GM18520 (cell line): ENCODE data around the gene TFPT.
A peak's percentile ranks its signal among the peaks of the same experiment; 100 is the strongest.

Experiments used
- ATAC-seq: cut with Tn5 transposase; IDR thresholded peaks from one replicate; pipeline ENCODE4 v1.9.1; 2021; ENCODE audit not compliant: unreplicated experiment

TFPT gene

DNA sequence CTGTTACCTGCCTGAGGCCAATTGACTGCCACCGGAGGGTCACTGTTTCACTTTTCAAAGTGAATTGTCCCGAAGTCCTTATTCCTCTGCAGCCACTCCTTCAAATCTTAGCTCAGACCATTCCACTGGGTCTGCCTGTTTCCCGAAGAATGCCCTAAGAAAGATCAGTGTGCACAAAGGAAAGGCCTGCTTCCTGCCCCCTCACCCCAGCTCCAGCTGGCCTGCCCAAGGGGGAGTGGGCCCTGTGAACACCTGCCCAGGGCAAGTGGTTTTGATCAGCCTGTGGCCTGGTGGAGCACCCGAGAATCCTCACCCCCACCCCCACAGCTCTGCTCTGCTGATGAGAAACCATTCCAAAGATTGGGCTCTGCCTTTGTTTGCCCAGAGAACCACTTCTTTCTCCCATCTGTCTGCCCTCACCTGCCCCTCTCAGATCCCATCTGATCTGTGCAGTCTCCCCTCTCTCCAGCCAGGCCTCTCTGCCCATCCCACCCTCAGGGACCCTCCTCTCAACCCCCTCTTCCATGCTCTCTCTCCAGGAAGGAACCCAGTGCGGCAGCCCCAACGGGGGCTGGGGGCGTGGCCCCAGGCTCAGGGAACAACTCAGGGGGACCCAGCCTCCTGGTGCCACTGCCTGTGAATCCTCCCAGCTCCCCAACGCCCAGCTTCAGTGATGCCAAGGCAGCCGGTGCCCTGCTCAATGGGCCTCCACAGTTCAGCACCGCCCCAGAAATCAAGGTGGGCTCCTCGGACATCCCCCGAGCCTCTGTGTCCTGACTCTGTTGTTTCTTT is 33.8 kb upstream of the TFPT start:
- no peak for ATAC-seq

DNA sequence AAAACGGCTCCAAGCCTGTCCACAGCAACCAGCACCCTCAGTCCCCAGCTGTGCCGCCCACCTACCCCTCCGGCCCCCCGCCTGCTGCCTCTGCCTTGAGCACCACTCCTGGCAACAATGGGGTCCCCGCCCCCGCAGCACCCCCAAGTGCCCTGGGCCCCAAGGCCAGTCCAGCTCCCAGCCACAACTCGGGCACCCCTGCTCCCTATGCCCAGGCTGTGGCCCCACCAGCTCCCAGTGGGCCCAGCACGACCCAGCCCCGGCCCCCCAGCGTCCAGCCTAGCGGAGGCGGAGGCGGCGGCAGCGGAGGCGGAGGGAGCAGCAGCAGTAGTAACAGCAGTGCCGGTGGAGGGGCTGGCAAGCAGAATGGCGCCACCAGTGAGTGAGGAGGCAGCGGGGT is 32.7 kb upstream of the TFPT start:
- ATAC-seq = no peak

DNA sequence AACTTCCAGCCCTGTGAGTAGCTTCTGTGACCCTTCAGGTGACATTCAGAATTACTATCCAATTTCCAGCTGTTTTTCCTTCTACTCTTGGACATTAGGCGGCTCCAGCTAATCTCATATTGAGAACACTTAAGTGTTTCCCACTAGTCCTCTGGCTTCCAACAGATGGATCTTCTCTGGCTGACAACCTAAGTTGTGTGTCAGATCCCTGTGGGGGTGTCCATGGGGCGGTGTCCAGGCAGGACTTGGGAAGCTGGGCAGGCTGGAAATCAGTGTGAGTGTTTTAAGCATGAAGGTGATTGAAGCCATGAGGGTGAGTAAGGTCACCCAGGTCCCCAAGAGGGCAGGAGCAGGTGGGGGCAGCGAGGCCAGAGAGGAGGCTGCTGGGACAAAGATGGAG is 32.2 kb upstream of the TFPT start:
- no peak for ATAC-seq

DNA sequence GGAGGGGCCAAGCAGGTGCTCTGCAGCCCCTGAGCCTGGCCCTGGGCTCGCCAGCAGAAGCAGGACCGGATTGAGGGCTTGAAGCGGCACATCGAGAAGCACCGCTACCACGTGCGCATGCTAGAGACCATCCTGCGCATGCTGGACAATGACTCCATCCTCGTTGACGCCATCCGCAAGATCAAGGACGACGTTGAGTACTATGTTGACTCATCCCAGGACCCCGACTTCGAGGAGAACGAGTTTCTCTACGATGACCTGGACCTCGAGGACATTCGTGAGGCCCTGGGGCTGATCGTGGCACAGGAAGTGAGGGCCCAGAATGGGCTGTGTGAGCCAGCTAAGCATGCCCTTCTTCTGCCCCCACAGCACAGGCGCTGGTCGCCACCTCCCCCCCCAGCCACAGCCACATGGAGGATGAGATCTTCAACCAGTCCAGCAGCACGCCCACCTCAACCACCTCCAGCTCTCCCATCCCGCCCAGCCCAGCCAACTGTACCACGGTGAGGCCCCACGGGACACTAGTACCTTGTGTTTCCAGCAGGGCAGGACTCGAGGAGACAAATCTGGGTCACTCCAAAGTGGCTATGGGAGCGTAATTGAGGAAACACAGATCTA is 30.2 kb upstream of the TFPT start:
- ATAC-seq = no peak

DNA sequence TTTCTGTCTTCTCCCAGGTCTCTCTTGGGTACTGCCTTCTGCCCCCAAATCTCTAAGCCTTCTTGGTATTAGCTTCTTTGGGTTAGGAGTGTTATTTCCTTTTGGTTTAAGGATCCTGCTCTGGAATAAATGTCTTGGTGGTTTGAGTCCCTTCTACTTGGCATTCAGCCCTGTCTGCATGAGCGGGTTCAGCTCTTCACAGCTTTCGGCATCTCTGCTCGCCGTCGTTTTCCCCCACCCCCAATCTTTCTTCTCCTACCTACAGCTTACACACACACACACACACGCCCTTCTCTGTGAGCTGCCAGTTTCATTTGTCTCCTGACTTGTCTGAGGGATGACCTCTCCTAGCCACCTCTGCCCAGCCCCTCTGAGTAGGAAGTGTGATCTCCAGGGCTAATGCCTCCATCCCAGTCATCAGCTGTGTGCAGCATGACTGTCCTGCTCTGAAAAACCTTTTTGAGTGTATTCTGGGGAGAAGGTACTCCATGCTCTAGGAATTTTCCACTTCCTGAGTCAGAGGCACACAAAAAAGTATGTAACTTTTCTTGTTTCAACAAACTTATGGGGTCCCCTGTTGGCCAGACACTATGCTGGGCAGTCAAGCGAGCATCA is 26.8 kb upstream of the TFPT start:
- ATAC-seq = no peak

DNA sequence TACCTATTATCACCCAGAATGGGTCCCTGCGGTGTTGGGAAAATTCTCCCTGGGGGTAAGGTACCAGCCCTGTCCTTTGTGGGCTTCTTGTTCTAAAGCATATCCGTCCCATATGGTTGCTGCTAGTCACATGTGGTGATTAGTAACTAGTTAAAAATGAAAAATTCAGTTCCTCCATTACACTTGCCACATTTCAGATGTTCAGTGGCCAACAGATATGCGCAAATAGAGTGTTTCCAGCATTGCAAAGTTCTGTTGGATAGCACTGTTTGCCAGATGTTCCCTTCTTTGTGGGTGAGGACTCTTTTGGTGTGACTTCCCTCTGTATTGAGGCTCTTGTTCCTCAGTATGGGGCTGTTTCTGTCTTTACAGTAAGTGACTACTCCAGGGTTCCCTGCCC is 25.9 kb upstream of the TFPT start:
- ATAC-seq = no peak

DNA sequence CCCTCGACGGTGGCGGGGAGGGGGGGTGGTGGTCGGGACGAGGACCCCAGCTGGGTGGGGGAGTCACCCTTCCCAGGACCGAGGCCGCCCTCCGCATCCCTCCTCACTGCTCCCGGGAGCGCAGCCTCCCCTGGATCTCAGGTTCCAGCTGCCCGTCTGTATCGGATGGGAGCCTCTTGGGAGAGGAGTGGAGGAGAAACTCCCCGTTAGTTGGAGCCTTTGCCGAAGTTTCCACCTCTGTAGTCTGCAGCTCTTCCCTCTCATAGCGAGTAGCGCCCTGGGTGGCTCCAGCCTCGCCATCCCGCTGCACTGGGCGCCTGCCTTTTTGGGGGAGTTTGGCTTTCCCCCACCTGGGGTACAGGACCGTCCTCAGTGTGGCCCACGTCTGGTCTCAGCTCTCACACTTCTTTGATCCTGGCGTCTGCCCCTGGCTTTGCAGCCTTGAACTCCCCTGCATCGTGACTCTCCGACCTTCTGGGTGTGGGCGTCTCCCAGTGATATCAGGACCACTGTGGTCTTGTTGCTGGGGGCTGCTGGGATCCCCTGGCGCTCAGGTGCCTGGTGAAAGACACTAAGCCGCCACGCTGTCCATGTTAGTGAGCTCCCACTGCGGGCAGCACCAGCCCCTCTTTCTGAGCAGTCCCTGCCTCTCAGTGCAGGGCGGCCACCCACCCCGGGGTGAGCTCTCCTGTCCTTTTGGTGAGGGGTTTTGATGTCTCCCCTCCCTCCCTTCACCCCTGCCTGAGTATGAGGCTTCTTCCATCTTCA is 23.2 kb upstream of the TFPT start:
- ATAC-seq = no peak

DNA sequence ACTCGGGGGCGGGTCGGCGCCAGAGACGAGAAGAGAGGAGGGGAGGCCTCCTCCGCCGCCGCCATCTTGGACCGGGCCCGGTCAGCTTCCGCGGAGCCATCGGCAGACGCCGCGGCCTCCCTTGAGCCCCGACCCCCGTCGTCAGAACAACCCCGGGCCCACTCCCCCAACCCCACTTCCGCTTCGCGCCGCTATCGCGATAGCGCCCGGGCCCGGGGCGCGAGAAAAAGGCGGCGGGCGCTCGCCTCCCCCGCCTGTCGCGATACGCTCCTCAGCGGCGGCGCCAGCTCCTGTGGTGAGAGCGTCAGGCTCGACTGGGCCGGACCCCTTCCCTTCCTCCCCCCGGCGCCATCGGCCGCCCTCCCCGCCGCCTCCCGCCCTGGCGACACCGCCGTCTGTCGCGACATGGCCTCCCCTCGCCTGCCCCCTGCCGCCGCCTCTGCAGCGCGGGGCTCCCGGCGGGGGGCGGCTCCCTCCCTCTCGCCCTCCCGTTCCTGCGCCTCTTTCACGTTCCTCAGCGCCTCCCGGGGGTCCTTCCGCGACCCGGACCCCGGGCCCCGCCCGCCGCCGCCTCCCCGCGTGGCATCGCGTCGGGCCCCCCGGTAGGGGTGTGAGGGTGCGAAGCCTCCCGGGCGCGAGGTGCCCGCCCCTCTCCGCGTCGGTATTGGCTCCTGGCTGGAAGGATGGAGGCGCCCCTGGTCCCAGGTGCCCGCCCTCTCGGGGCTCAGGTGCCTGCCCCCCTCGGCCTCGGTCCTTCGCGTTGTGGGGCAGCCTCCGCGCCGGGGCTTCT is 22.4 kb upstream of the TFPT start, which contains the start of gene CNOT3:
CNOT3 (plus strand) TSS at position 64 of the 790 bp plus-strand sequence. CDS start 5,217 bp downstream, outside the sequence.
- ATAC-seq = no peak

DNA sequence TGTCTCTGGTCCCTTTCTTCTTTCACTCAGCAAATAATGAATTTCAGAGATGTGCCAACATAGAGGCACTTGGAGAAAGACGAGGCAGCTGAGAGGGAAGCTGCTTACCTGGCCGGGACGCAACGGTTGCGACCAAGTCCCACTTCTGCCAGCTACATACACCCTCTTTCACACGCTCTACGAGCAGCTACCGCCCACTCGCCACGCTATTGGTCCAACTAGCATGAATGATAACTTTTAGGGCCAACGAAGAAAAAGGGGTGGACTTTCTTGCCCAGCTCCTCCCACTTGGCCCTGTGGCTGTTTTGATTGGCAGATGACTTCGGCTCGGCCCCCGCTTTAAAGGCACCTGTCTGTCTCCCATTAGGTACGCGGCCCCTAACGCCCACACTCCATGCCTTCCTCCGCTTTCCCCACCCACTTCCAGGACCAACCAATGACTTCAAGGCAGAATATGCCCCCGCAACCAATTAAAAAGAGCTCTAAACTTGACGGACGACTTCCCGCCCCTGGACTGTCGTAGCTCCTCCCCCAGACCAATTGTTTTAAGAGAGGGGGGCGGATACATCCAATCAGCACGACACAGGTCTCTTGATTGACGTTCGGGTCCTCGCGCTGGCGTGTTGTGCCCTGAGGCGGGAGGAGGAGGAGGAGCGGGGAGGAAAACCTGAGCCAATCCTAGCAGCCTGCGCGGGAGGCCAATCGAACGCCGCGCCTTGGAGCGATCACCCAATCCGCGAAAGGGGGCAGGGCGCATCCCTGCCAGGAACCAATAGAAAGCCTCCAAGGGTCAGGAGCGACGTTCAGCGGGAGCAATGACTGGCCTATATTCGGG is 21.6 kb upstream of the TFPT start:
- peak; percentile 74 for ATAC-seq

DNA sequence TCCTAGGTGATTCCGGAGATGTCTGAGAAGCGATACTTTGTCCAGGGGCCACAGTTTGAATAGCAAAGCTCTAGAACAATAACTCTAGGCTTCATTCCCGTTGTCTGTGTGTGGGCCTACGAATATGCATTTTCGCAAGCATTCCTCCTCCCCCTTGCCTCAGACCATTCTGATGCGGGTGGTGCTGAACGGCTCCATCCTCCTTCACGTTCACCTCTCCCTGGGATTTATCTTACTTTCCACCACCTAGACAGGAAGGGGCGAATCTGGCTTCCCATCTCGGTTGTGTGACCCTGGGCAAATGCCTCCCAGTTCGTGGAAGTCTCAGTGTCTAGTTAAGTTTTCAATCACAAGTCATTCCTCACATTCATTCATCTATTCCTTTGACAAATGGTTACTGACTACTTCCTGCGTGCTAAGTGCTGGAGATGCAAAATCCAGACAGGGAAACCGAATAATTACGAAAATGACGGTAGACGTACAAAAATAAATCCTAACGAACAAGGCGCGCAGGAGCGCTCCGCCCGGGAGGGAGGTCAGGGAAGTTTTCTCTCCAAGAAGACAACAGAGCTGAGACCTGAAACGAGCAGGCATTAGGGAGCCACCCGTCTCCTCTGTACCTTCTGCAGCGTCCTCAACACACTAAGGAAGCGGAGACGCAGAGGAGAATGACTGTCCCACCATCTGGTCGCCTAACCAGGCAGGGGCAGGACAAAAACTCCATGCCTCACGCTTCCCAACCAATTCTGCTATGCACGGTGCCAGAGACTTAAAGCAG is 20.8 kb upstream of the TFPT start:
- no peak for ATAC-seq

DNA sequence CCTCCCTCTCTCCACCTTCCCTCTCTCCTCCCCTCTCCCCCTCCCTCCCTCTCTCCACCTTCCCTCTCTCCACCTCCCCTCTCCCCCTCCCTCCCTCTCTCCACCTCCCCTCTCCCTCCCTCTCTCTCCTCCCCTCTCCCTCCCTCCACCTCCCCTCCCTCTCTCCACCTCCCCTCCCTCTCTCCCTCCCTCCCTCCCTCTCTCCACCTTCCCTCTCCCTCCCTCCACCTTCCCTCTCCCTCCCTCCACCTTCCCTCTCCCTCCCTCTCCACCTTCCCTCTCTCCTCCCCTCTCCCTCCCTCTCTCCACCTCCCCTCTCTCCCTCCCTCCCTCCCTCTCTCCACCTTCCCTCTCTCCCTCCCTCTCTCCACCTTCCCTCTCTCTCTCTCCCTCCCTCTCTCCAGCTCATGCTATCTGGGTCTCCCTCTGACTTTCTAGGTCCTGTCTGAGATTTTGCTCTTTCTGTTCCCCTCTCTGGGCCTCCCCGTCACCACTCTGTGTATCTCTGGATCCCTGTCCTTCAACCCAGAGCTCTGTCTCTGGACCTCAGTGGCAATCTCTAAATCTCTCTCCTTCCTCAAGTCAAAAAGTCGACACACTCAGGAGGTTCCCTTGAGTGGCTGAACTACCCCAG is 18.6 kb upstream of the TFPT start:
- ATAC-seq = no peak

DNA sequence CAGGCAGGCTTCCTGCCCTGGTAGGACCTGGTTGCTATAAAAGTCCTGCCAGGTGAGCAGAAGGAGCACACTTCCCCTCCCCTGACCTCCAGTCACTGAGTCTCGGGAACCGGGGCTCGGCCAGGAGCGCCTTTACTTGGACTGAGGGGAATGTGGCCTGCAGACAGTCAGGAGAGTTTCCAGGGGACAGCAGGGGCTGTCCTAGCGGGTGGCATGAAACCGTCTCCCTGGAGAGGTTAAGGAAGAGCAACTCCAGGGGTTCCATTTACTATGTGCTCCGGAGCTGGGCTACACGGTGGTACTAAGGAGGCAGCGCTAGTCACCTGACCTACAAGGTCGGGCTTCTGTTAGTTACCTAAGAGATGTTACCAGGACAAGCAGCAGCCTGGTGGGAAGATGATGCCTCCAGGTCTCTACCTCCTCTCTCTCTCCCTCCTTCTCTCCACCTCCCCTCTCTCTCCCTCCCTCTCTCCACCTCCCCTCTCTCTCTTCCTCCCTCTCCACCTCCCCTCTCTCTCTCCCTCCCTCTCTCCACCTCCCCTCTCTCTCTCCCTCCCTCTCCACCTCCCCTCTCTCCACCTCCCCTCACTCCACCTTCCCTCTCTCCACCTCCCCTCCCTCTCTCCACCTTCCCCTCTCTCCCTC is 18.0 kb upstream of the TFPT start:
- ATAC-seq = no peak

DNA sequence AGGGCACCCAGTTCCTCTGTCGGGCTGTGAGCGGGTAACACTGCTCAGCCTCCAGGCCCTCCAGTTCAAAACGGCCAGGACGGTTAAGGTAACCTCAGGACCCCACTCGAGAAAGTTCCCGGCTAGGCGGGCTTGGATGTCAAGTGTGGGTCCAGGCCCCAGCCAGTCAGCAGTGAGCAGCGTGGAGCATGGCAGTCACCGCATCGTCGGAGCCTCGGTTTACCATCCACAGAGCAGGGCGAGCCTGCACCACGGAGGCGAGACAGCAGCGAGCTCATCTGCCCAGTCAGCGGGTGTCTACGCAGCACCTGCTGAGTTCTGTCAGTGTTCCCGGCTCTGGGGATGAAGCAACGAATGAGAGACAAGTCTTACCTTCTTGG is 14.2 kb upstream of the TFPT start:
- ATAC-seq = no peak

DNA sequence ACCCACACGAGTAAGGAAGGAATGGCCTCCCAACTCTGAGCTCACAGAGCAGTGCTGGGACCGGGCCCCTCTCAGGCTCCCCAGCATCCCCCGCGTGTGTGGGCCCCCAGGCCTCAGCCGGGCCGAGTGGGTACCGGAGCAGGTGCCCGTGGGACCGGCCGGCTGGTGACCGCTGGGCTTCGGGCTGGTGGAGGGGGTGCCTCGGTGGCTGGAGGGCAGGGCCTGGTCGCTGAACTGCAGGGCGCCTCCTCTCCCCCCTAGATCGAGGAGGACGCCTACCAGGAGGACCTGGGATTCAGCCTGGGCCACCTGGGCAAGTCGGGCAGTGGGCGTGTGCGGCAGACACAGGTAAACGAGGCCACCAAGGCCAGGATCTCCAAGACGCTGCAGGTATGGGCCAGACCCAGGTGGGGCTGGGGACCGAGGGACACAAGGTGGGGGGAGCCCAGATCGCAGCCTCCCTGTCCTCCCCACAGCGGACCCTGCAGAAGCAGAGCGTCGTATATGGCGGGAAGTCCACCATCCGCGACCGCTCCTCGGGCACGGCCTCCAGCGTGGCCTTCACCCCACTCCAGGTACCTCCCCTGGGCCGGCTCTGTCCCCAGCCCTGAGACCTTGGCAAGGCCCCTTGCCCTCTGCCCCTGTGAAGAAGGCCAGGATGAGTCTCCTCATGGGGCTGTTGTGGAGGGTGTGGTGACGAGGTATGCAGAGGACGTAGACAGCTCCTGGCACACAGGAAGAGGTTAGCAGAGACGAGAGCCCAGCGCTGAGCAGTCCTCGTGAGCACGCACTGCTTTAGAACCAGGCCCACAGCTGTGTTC is 13.5 kb upstream of the TFPT start:
- no peak for ATAC-seq

DNA sequence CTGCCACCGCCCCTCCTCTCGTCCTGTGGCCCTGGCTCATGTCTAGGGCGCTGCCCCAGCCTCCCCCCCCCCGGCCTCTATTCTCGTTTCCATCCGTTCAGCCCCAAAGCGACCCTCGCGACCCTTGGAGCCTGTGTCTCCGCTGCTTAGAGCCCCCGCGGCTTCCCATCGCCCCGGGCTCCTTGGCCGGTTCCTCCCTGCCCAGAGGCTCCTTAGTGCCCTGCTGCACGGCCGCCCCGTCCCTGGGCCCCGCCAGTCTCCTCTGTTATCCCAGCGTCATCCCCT is 12.9 kb upstream of the TFPT start:
- ATAC-seq = no peak

DNA sequence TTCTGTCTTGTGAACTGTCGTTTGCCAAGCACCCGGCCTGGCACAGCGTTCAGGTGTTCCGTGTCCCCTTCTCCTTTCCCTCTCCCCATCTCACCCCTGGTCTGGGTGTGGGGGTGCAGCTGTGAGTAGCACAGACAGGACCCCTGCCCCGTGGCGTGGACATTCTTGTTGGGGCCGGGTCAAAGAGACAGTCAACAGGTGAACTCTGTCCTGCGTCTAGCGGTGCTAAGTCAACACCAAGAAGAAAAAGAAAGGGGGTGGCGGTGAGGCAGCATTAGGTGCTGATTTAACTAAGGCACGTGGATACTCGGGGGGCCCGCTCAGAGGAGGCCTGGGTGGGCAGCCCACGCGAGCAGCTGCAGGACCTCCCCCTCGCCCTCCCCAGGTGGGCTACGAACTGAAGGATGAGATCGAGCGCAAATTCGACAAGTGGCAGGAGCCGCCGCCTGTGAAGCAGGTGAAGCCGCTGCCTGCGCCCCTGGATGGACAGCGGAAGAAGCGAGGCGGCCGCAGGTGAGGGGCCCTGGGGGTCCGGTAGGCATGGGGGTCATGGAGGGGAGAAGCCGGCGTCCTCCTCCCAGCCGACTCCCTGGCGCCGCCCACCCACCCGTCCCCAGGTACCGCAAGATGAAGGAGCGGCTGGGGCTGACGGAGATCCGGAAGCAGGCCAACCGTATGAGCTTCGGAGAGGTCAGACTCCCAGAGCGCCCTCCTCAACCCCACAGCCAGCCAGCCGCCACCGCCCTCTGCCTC is 12.4 kb upstream of the TFPT start:
- no peak for ATAC-seq

DNA sequence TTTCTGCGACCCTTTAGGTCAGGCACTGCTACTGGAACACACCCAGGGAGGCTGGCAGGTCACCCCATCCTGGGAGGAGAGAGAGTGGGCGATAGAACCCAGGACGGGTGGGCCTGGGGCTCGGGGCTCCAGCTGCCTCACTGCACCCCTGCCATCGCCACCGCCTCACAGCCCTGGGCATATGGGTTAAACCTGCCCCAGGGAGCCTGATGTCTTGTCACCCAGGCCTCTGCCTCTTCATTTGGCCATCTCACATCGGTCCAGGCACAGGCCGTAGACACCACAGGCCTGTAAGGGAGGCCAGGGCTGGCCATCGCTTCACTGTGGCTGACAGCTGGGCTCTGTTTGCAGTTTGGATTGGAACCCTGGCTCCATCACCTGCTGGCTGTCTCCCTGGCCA is 10.3 kb upstream of the TFPT start:
- ATAC-seq = no peak
